Measurements from ENCODE around the gene EPB41L2.
"Not testable (repeated sequence)": the region's sequence is repeated elsewhere in the genome, so short reads cannot be mapped to it uniquely, and the experiment has no call there.

Gene EPB41L2

GRCh38 chr6:130827247-130828149, 235.5 kb downstream of the EPB41L2 start, which contains the start of gene SMLR1:
SMLR1 (plus strand) TSS chr6:130827406; CDS start chr6:130827414, 8 bp downstream.
- no peak for DNase-seq

- DNase-seq, result no peak
These were observed 236.4 kb downstream of the EPB41L2 start for GRCh38 chr6:130826442-130827246.

GRCh38 chr6:130825772-130826441, 237.1 kb downstream of the EPB41L2 start:
- DNase-seq, result no peak

GRCh38 chr6:130824978-130825694, 237.9 kb downstream of the EPB41L2 start:
- DNase-seq, result no peak

GRCh38 chr6:130822736-130823135, 240.3 kb downstream of the EPB41L2 start:
- DNase-seq, result no peak

- no peak for DNase-seq
These were observed 247.6 kb downstream of the EPB41L2 start for GRCh38 chr6:130815200-130816071.

- DNase-seq, result no peak
These were observed 248.5 kb downstream of the EPB41L2 start for GRCh38 chr6:130814506-130814905.

GRCh38 chr6:130811932-130812331, 251.1 kb downstream of the EPB41L2 start:
- no peak for DNase-seq

- DNase-seq, result no peak
These were observed 252.6 kb downstream of the EPB41L2 start for GRCh38 chr6:130810307-130811030.

- DNase-seq, result not testable (repeated sequence)
These were observed 261.7 kb downstream of the EPB41L2 start for GRCh38 chr6:130801368-130801767.

- DNase-seq, result no peak
These were observed 266.0 kb downstream of the EPB41L2 start for GRCh38 chr6:130797061-130797460.

- DNase-seq, result no peak
These were observed 266.6 kb downstream of the EPB41L2 start for GRCh38 chr6:130796313-130796905.

- no peak for DNase-seq
These were observed 268.3 kb downstream of the EPB41L2 start for GRCh38 chr6:130794738-130795137.

- no peak for DNase-seq
These were observed 268.9 kb downstream of the EPB41L2 start for GRCh38 chr6:130794010-130794697.
